Loucy (cell line): ENCODE results near the gene SNCA.

Experiments used
- H2AFZ ChIP-seq: fragments of 200-600 bp; sonication (generic); 2 replicates; pipeline ENCODE4 v1.6.0; 2016; ENCODE audit warnings: antibody characterized with exemption, mild to moderate bottlenecking, low read length, moderate library complexity
- H3F3A ChIP-seq: fragments of 200-600 bp; 2 replicates; pipeline ENCODE4 v1.6.0; 2016; ENCODE audit warnings: antibody characterized with exemption, low read depth, mild to moderate bottlenecking
- H3K27me3 ChIP-seq: fragments of 200-600 bp; sonication (generic); 2 replicates; pipeline ENCODE4 v1.6.1; 2014; ENCODE audit warnings: low read length, mild to moderate bottlenecking; ENCODE audit not compliant: insufficient read depth, poor library complexity, severe bottlenecking
- H3K36me3 ChIP-seq: fragments of 200-600 bp; sonication (generic); 2 replicates; pipeline ENCODE4 v1.6.1; 2016; ENCODE audit warnings: low read length; ENCODE audit not compliant: insufficient read depth
- H3K4me1 ChIP-seq: fragments of 200-600 bp; sonication (generic); 2 replicates; pipeline ENCODE4 v1.5.1; 2014; ENCODE audit warnings: low read length, mild to moderate bottlenecking; ENCODE audit not compliant: insufficient read depth, poor library complexity, severe bottlenecking
- H3K4me2 ChIP-seq: fragments of 200-600 bp; sonication (generic); 2 replicates; pipeline ENCODE4 v1.6.0; 2014; ENCODE audit warnings: antibody characterized with exemption, low read length, low read depth, mild to moderate bottlenecking; ENCODE audit not compliant: poor library complexity, severe bottlenecking
- H3K4me3 ChIP-seq: fragments of 200-600 bp; sonication (generic); 2 replicates; pipeline ENCODE4 v1.5.1; 2014; ENCODE audit warnings: low read length, mild to moderate bottlenecking, mixed read lengths; ENCODE audit not compliant: poor library complexity, severe bottlenecking
- H3K79me2 ChIP-seq: fragments of 200-600 bp; sonication (generic); 2 replicates; pipeline ENCODE4 v1.6.1; 2014; ENCODE audit warnings: low read length; ENCODE audit not compliant: insufficient read depth
- H3K9ac ChIP-seq: fragments of 200-600 bp; sonication (generic); 2 replicates; pipeline ENCODE4 v1.6.0; 2014; ENCODE audit warnings: mild to moderate bottlenecking, low read depth, low read length, moderate library complexity; ENCODE audit not compliant: poor library complexity, severe bottlenecking
- H3K9me2 ChIP-seq: fragments of 200-600 bp; sonication (generic); replicated peaks from 2 replicates; pipeline ENCODE4 v1.6.1; 2016; ENCODE audit warnings: low read depth, low read length, mixed read lengths
- H3K9me3 ChIP-seq: fragments of 200-600 bp; sonication (generic); 2 replicates; pipeline ENCODE4 v1.6.1; 2014; ENCODE audit warnings: mild to moderate bottlenecking, antibody characterized with exemption, low read length, low read depth; ENCODE audit not compliant: insufficient read depth
- H4K20me1 ChIP-seq: fragments of 200-600 bp; sonication (generic); 2 replicates; pipeline ENCODE4 v1.6.0; 2014; ENCODE audit warnings: antibody characterized with exemption, low read length, mild to moderate bottlenecking; ENCODE audit not compliant: insufficient read depth, poor library complexity, severe bottlenecking
- EZH2phosphoT487 ChIP-seq: fragments of 200-600 bp; IDR thresholded peaks from 2 replicates; pipeline ENCODE4 v1.6.1; 2018; ENCODE audit warnings: antibody characterized with exemption, mild to moderate bottlenecking, moderate library complexity, borderline replicate concordance
- TF ChIP-seq, protein P1 (sequence below): fragments of 200-600 bp; sonication (generic); conservative IDR thresholded peaks from 2 replicates; pipeline ENCODE4 v1.5.1; 2014; ENCODE audit warnings: mild to moderate bottlenecking, antibody characterized with exemption, low read length

SNCA gene

GRCh38 chr4:89876548-89876947 is 39.6 kb upstream of the SNCA start:
- no peak overlapping the region for H3K9ac ChIP-seq
- no peak overlapping the region for H2AFZ ChIP-seq
- no peak overlapping the region for H3K4me3 ChIP-seq
- no peaks in the 10 kb centered on the region for H3K36me3 ChIP-seq
- no peak for TF ChIP-seq EZH2phosphoT487
- TF ChIP-seq, protein P1, sequence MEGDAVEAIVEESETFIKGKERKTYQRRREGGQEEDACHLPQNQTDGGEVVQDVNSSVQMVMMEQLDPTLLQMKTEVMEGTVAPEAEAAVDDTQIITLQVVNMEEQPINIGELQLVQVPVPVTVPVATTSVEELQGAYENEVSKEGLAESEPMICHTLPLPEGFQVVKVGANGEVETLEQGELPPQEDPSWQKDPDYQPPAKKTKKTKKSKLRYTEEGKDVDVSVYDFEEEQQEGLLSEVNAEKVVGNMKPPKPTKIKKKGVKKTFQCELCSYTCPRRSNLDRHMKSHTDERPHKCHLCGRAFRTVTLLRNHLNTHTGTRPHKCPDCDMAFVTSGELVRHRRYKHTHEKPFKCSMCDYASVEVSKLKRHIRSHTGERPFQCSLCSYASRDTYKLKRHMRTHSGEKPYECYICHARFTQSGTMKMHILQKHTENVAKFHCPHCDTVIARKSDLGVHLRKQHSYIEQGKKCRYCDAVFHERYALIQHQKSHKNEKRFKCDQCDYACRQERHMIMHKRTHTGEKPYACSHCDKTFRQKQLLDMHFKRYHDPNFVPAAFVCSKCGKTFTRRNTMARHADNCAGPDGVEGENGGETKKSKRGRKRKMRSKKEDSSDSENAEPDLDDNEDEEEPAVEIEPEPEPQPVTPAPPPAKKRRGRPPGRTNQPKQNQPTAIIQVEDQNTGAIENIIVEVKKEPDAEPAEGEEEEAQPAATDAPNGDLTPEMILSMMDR = no peak
- no peak overlapping the region for H3K4me2 ChIP-seq
- H3K9me3 ChIP-seq = no peaks in the 10 kb centered on the region
- no peaks in the 10 kb centered on the region for H3K9me2 ChIP-seq
- H3K79me2 ChIP-seq = no peaks in the 10 kb centered on the region
- no peaks in the 10 kb centered on the region for H3K4me1 ChIP-seq
- H3F3A ChIP-seq = no peaks in the 10 kb centered on the region
- H4K20me1 ChIP-seq = no peaks in the 10 kb centered on the region
- H3K27me3 ChIP-seq = no peaks in the 10 kb centered on the region

DNA sequence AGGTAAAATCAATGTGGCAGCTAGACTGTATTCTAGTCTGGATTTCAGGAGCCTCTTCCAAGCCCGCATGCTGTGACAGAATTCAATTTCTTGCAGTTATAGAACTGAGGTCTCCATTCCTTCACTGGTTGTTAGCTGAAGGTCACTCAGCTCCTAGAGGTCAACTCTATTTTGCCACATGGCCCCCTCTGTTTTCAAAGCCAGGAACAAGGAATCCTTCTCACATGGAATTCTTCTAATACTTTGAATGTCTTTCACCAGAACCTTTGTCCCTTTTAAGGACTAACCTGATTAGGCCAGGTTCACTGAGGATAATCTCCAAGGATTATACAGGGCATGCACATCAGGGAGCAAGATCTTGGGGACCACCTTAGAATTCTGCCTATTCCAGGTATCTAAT is 34.2 kb upstream of the SNCA start:
- Histone ChIP-seq H2AFZ (0 out of 2 replicates have a peak overlapping the region, but pooled peaks have one; percentile 19), H3K4me3 (no peak overlapping the region), H4K20me1 (no peaks in the 10 kb centered on the region), H3K9me3 (no peaks in the 10 kb centered on the region), H3K4me2 (no peak overlapping the region), H3K4me1 (no peaks in the 10 kb centered on the region), H3K27me3 (no peaks in the 10 kb centered on the region), H3K9me2 (no peaks in the 10 kb centered on the region), H3K9ac (no peak overlapping the region), H3K36me3 (no peaks in the 10 kb centered on the region), H3K79me2 (no peaks in the 10 kb centered on the region), H3F3A (no peaks in the 10 kb centered on the region)
- TF ChIP-seq, protein P1 = no peak
- no peak for TF ChIP-seq EZH2phosphoT487

DNA sequence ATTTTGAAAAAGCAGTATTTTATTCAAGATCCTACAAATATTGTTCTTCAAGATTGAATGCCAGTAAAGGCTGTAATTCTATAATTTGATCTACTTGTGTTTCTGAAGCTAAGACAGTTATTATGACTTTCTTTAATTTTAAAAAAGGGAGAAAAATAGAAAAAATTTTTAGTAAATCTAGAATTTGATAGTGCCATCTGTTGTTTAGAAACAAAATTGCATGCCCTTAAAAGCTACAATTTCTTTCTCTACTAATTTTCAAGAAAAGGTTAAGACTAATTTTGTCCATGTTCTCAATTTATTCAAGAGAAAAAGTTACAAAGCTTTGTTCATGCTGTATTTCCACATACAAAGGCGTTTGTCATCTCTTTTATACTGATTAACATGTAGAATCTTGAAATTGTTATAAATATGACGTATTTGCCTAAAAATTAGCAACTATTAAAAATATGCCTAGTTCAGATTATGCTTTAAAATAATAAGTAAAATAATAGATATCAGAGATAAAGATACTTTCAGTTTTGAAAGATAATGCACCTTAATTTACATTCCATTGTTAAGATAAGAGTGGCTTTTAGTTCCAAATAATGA is 32.1 kb upstream of the SNCA start:
- H3K9ac ChIP-seq = no peak overlapping the region
- H3K4me3 ChIP-seq = no peak overlapping the region
- no peaks in the 10 kb centered on the region for H4K20me1 ChIP-seq
- H3K36me3 ChIP-seq = no peaks in the 10 kb centered on the region
- no peak for TF ChIP-seq EZH2phosphoT487
- TF ChIP-seq, protein P1 = peak; percentile 73
- no peaks in the 10 kb centered on the region for H3F3A ChIP-seq
- no peak overlapping the region for H3K4me2 ChIP-seq
- H3K27me3 ChIP-seq = no peaks in the 10 kb centered on the region
- H3K79me2 ChIP-seq = no peaks in the 10 kb centered on the region
- no peaks in the 10 kb centered on the region for H3K9me3 ChIP-seq
- no peaks in the 10 kb centered on the region for H3K9me2 ChIP-seq
- no peak overlapping the region for H2AFZ ChIP-seq
- peaks cover 5% of the 10 kb centered on the region for H3K4me1 ChIP-seq
